WI38 (cell line): ENCODE measurements around the gene PARP12.

ENCODE experiments used
- H3K4me3 ChIP-seq: 2 replicates; pipeline ENCODE4 v1.5.1; 2011; ENCODE audit warnings: low read depth, mild to moderate bottlenecking, control low read depth, low read length
- TF ChIP-seq, protein P1 (sequence below): IDR thresholded peaks from 2 replicates; pipeline ENCODE4 v1.5.1; 2012; ENCODE audit warnings: low read depth, mild to moderate bottlenecking, control low read depth, low read length

Gene PARP12

DNA sequence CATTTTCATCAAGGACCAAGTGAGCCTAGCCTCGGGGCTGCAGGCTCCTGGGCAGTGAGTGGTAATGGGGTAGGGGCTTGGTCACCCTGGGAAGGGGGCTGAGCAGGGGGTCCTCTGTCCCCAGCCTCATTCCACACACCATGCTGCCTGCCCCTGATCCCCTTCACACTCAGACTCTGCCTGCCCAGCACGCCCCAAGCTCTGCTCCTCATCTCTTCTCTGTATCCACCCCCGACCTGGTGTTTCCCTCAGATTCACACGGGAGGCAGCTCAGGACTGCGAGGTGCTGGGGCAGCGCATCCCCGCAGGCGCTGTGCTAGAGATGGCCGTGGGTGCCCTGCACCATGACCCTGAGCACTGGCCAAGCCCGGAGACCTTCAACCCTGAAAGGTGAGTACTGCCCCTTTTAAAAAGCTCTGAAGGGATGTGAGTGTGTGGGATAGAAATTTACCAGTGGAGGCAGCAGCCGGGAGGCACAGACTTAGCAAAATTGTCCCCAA lies 47.2 kb downstream of the PARP12 start:
- TF ChIP-seq, protein P1, sequence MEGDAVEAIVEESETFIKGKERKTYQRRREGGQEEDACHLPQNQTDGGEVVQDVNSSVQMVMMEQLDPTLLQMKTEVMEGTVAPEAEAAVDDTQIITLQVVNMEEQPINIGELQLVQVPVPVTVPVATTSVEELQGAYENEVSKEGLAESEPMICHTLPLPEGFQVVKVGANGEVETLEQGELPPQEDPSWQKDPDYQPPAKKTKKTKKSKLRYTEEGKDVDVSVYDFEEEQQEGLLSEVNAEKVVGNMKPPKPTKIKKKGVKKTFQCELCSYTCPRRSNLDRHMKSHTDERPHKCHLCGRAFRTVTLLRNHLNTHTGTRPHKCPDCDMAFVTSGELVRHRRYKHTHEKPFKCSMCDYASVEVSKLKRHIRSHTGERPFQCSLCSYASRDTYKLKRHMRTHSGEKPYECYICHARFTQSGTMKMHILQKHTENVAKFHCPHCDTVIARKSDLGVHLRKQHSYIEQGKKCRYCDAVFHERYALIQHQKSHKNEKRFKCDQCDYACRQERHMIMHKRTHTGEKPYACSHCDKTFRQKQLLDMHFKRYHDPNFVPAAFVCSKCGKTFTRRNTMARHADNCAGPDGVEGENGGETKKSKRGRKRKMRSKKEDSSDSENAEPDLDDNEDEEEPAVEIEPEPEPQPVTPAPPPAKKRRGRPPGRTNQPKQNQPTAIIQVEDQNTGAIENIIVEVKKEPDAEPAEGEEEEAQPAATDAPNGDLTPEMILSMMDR, result no peak
- no peak overlapping the region for H3K4me3 ChIP-seq

DNA sequence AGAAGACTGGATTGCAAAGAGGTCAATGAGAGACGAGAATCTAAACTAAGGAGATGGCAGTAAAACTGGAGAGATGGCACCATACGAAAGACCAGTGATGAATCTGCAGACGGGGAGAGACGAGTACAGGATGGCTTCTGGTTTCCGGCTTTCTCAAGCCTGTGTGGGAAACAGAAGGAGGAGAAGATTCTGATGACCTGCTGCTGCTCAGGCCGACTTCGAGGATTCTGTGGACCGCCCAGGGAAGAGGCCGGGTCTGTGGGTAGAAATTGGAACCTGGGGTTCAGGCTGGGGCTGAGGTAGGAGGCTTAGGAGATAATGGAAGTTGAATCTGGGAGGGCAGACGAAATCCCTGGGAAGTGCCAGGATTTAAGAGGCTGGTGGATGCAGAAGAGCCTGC lies 48.6 kb downstream of the PARP12 start:
- TF ChIP-seq, protein P1, result no peak

GRCh38 chr7:140013676-140014075 lies 49.1 kb downstream of the PARP12 start:
- TF ChIP-seq, protein P1, result no peak
- no peak overlapping the region for H3K4me3 ChIP-seq

More for the DNA sequence above, 48.6 kb downstream of the PARP12 start:
- H3K4me3 ChIP-seq, result no peak overlapping the region

DNA sequence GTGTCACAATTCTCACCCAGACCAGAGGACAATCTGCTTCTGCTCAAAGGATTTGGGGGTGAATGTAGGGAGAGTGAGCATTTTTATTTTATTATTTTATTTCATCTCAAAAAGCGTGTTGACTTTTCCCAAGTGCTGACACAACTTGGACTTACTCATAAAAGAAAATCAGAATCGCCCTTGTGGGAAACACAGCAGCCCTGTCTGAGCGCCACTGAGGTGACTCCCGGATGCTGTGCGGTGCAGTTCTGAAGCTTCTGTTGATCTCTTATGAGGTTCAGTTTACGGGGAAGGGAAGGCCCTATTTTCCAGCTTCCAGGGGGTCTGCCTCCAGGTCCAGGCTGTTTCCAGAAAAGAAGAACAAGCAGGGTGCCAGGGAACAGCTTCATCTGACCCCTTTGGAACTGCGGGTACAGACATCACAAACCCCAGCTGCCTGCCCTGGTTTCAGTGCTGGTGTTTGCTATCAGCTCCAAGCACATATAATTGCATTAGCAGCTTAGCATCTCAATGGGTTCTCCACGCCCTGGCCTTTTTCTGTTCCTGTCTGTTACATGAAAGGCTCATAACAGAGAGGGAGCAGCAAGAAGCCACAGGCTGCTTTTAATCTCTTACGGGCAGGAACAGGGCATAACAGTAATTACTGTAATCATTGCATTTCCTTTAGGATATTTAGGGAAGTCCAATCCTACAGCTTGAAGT lies 52.4 kb downstream of the PARP12 start:
- H3K4me3 ChIP-seq, result no peak overlapping the region
- TF ChIP-seq, protein P1, result no peak

GRCh38 chr7:140009735-140010134 lies 53.0 kb downstream of the PARP12 start:
- TF ChIP-seq, protein P1, result no peak
- no peak overlapping the region for H3K4me3 ChIP-seq

GRCh38 chr7:140008755-140009610 lies 53.8 kb downstream of the PARP12 start:
- no peak overlapping the region for H3K4me3 ChIP-seq
- TF ChIP-seq, protein P1, result no peak
